ENCODE data around the gene DENND10. TPM values are rescaled to one million over a fixed set of nuclear protein-coding genes. Genes with fewer than 3 reads are reported as not detected.
"Not testable (repeated sequence)": the region's sequence is repeated elsewhere in the genome, so short reads cannot be mapped to it uniquely, and the experiment has no call there.

DENND10 gene, protein sequence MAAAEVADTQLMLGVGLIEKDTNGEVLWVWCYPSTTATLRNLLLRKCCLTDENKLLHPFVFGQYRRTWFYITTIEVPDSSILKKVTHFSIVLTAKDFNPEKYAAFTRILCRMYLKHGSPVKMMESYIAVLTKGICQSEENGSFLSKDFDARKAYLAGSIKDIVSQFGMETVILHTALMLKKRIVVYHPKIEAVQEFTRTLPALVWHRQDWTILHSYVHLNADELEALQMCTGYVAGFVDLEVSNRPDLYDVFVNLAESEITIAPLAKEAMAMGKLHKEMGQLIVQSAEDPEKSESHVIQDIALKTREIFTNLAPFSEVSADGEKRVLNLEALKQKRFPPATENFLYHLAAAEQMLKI
- polyA plus RNA-seq (2013, experiment 1 of 2; ENCODE audit: insufficient read length): 28.7 TPM
- polyA plus RNA-seq (2013, experiment 2 of 2; ENCODE audit: insufficient read length): 31.2 TPM

DNA sequence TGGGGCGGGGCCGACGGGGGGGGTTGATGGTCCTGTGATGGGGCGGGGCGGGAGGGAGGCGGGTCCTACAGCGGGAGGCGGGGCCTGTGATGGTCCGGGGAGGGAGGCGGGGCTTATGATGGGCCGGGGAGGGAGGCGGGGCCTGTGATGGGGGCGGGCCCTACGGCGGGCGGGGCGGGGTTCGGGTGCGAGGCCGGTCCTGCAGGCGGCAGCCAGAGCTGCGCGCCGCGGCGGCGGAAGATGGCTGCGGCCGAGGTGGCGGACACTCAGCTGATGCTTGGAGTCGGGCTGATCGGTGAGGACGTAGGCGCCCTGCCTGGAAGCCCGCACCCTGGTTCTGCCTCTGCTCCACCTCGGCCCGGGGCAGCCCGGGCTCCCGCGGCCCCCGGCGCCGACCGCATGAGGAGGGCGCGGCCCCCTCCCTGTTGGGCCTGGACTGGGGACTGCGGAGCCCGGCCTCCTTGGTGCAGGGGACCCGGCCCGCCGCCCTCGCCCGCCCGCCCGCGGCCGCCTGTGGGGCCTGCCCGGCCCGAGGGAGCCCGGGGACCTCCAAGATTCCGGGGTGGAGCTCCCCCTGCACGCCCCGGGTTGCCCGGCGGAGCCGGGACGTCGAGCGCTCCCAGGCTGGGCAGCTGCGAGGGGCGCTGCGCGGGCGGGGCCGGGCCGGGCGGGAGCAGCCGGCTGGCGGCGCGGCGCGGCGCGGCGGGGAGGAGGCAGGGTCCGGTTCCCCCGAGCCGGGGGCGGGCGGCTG is at the start of gene DENND10:
Gene DENND10, plus strand, starts transcription at position 211 of the 751 bp plus-strand sequence. Its CDS starts 30 bp downstream, at position 241.
- DNase-seq: peak; percentile 86

DNA sequence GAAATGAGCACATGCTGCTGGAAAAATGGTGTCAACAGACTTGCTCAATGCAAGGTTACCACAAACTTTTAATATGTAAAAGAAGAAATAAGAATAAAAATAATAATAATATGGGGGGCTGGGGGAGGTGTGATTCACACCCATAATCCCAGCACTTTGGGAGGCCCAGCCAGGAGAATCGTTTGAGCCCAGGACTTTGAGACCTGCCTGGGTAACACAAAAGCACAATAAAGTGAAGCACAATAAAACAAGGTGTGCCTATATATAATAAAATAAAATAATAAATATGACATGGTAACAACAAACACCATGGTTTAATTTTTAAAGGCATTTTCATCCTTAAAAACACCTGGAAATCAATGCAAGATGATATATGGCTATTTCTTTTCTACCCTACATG is 48.4 kb upstream of the DENND10 start:
- no peak for DNase-seq

DNA sequence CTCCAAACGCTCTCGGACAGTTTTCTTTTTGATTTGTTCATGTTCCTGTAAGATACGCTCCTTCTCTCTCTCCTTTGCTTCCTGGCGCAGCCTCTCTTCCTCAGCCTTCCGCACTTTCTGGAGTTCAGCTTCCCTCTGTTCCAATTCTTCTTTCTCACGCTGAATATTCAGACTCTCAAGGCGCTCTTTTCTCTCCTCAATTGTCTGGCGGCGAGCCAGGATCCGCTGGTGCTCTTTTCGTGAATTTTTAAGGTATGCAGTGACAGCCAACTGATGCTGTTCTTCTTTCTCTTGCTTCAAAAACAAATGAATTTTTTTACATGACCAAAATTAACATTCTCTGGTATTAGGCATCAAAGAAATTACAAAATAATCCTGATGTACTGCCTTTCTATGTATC is 45.9 kb upstream of the DENND10 start:
- no peak for DNase-seq

DNA sequence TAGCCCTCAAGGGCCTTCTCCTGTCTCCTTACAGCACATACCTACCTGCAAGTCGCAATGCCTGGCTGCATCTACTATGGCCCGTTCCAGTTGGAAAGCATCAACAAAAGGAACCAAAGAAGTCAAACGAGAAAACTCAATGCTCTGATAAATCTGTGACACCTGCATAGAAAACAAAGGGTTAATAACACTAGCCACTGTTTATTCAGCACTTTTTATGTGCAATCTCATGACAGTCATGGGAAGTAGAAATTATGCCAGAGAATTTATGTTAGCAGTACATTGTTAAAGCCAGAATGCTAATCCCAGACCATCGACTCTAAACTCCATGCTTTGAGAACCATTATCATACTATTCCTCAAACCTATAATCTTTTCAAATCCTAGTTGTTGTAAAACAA is 44.4 kb upstream of the DENND10 start:
- no peak for DNase-seq

DNA sequence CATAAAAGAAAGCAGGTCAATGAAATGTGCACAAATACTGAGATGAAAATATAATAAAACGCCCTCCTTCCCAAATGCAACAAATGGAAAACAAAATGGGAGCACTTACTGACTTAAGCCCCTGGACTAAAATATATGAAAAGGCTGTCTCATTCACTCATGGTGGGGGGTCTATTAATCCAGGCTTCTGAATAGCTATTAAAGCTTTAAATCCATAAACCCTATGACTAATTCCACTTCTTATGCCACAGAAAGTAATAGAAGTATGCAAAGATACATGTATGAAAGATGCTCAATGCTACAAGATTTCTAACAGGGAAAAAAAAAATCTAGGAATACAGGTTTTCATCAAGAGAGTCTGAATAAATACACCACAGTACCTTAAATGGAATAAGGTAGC is 43.8 kb upstream of the DENND10 start:
- DNase-seq: no peak

DNA sequence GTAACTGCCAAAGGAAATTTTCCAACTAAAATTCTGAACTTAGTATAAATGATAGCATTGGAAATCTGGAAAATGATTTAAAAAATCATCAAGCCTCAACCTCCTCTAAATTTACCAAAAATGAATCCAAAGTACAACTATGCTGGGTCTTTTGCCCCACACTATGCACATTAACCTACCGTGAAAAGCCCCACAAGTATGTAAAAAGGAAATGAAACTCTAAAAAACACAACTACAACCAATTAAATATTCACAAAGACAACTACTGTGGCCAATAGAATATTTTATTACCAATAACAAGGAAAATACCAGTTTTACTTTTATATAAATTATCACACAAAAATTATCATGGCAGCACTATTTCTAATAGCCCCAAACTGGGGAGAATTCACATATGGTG is 42.6 kb upstream of the DENND10 start:
- no peak for DNase-seq

DNA sequence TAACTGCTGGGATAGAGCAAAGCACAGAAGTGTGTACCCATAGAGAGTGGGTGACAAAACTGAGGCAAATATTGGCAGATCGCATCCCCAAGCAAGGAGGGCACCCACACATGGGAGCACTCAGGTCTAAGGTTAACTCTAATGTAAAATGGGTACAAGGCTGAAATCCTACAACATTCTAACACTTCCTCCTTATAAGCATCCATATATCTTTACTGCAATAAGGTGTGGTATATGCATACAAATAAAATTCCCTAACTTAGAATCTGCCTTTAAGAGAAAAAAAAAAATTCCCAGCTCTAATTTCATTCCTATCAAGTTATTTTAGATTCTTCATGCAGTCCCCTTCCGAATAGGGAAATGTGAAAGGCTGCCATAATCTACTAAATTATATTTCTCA is 42.0 kb upstream of the DENND10 start:
- no peak for DNase-seq

DNA sequence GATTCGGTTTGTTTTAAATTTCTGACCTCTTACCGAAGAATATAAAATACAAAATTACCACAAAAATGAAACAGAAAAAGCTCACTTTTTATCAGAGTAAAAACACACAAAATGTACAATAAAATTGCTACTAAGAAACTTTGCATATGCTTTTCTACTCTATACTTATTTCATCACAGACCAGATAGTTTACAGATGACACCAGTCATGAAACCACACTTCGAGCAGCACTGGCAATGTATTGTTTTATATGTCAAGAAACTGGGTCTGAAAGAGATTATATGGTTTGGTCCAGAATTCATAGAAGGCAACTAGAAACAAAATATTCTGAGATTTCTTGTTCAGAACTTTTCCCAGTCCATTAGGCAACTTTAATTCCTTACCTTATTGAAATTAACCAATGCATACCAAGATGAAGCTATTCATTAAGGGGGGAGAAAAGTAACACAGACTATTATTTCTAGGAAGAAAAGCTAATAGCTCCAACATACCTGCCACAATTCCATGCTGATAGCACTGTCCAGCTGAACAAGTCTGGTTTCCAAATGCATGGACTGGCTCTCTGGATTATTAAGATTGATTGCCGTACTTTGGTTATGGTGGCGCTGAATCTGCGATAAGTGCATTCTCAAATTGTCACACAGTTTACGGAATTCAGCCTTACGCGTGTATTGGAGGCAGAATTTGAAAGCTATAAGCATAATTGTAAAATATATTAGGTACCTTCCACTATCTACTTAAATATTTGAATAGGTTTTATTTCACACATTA is 33.3 kb upstream of the DENND10 start:
- DNase-seq: no peak

DNA sequence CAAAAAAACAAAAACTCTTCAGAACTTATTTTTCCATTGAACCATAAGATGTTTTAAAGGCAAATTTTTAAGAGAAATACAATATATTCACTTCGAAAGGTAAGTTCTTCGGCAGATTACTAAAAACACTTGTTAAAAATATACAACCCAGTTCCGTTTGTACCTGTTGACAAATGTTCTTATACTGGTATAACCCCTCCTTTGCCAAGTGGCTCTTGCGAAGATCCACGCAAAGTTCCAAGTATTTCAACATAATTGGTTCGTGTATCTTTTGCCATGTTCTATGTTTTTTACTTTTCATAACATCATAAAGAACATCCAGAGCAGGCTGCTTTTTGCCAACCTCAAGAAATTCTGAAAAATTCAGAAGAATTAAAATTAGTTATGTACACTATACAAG is 30.3 kb upstream of the DENND10 start:
- no peak for DNase-seq

DNA sequence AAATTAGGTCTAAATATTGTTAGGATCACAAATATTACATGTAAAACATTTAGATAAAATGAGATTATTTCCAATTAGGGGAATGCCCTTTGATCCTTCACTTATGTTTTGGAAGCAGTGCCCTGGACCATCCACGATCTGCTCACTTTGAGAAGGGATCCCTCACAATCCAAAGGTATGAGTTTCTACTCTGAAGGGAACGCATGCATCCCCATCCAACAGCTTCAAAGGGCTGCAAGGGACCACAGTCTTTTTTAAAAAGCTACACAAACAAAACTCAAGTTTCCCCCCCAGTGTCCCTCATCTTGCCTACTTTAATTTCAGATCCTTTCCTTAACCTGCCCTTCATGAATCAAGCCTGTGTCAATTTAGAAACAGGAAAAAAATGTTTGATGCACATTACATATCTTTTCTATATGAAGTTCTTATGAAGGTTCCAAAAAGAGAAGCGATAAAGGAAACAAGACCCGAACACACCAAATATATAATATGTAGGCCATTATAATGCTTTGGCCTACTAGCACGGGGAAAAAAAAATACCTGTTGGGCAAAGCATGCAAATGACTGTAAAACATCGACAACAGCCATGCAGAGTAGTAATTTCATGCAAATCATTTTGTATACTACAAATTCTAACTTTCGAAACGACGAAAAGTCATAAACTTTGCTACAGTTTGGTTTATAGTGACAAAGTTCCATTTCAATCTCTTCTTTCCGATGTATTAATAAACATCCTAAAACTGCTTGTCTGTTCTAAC is 25.3 kb upstream of the DENND10 start:
- DNase-seq: no peak

DNA sequence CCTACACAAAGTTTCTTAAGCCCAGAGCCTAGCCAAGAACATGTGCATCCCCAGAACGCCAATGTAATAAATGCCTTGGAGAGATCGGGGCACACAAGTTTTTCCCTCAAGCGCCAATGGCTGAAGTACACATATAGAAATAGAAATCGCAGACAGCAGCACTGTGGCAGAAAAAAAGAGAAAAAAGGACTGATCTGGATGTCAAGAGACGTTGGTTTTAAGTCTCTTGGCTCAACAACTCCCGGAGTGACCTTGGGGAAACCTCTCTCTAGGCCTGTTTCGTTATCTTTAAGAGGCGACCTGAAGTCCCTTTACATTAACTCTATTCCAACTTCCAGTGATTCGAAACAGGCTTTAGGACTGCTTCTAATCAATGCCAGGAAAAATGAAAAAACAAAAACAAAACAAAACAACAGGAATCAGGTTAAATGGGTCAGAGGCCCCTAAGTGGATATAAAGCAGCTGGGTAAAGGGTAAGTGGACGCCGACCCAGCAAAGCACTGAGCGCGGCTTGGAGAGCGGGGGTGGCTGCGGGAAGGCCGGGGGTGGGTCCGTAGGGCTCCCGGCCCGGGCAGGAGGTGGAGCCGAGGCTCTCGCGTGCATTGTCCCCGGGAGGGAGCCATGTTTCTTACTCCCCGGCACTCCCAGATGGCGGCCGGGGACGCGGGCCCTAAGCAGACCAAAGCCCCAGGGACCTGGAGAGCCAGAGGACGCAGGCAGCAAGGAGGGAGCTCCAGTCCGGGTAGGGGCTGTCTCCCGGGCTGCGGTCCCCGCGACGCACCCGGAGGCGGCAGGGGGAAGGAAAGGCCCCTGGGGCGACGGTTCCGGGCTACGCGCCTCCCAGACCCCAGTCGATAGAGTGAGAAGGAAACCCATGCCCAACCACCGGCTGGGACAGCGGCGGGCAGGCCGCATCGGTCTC is 24.1 kb upstream of the DENND10 start:
- DNase-seq: peak; percentile 73

DNA sequence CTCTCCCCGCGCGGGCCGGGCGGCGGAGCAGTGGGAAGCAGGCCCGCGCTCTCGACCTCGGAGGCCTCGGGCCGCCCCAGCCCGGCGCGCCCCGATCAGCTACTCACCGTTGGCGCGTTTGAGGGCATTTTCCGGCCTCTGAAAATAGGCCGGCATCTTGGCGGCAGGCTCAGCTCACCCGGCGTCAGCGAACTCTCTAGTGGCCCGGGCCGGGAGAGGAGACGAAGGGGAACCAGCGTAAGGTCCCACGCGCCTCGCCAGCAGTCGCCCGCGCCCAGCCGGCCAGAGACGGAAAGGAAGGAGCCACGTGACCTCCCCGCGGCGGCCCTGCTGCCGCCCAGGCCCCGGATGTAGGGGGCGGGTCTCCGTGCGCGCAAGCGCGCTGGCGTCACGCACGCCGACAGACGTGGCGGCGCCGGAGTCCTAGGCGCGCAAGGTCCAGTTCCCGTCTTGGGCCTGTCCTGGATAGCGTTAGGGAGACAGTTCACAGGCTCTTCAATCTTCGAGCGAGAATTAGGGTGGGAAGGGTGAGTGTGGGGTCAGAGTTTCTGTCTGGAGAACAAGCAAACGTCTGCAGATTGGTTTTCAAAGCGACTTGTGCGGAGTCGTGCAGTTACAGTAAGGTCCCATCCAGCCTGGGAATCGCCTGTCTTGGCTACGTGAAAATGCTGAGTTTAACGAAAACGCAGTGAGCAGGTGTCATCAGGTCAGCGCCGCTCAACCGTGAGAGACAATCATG is 23.2 kb upstream of the DENND10 start, which contains the start of gene EIF3A:
Gene EIF3A, minus strand, starts transcription at position 297 of the 739 bp plus-strand sequence. Its CDS starts 141 bp downstream, at position 156.
- DNase-seq: peak; percentile 92

DNA sequence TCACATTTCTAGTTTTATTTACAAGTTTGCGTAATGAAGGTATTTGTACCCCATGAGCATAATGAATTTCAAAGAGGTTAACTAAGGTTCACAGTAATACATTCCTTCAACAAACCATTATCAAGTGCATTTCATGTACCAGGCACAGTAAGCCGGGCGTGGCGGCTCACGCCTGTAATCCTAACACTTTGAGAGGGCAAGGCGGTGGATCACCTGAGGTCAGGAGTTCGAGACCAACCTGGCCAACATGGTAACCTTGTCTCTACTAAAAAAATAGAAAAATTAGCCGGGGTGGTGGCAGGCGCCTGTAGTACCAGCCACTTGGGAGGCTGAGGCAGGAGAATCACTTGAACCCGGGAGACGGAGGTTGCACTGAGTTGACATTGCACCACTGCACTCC is 19.0 kb upstream of the DENND10 start:
- DNase-seq: no peak

DNA sequence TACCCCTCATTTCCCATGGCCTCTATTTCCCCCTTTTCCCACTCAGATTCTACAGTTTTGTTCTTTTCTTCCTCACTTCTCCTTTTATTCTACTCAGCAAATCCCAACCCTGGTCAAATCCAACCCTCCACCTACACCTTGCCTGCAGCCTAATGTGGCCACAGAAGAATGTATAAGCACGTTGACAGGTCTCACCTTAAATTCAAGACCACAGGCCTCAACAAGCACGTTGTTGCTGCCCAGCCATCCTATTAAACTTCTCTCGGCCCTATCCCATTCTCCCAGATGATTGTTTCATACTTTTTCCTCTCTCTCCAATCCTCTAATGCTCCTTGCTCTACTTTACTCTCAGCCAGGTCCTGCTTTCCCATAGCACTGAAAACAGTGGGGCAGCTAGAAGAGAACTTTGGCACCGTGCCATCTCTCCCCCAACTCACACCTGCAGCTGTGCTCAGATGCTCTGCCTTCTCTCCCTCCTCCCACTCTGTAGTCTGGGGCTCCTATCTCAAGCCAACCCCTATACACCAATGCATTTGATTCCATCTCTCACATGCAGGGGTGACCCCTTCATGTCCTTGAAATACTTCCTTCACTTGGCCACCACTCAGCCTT is 16.5 kb upstream of the DENND10 start:
- no peak for DNase-seq

DNA sequence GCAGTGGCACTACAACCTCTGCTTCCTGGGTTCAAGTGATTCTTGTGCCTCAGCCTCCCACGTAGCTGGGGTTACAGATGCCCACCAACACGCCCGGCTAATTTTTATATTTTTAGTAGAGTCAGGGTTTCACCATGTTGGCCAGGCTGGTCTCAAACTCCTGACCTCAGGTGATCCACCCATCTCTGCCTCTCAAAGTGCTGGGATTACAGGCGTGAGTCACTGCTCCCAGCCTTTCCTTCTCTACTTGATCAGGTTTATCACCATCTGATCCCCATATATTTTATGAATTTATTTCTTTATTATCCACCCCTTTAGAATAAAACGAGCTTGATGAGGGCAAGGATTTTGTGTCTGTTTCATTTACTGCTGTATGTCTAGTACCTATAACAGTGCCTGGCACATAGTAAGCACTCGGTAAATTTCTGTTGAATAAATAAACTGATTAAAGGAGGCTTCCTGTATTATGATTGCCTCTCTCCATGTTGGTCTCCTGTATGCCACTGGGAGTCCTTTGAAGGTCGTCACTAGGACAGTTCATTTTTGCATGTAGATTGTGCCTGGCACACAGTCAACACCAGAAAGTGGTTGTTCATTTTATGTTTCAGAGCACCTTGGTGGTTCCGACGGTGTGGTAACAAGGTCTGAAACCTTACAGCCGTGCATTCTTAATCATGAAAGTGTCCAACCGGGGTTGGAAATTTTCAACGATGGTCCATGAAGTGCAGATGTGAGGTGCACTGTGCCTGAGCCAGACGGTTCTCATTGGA is 13.7 kb upstream of the DENND10 start:
- no peak for DNase-seq

DNA sequence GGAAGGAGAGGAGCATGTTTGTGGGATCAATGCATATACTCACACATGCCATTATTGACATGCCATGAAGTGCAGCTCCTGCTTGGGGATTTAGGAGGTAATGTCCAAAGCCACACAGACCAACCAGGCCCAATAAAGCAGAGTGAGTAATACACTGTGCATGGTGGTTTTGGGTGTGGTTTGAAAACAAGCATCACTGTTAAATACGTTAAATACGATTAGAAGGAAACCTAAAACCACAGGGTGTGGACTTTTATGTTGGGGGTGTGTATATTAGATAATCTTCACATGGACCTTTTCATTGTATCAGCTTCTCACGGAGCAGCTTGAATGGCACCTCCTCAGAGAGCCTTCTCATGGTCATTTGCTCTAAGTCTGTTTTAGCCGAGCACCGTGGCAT is 12.9 kb upstream of the DENND10 start:
- peak; percentile 74 for DNase-seq

DNA sequence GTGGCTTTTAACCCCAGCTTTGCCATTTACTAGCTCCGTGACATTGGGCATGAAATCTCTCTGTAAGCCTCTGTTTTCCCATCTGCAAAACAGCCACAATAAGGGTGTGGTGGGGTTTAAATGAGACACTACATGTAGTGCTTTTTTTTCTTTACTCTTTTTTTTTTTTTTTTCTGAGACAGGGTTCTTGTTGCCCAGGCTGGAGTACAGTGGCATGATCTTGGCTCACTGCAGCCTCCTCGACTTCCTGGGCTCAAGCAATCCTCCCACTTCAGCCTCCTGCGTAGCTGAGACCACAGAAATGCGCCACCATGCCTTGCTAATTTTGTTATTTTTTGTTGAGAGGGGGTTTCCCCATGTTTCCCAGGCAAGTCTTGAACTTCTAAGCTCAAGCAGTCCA is 8.3 kb upstream of the DENND10 start:
- DNase-seq: no peak

DNA sequence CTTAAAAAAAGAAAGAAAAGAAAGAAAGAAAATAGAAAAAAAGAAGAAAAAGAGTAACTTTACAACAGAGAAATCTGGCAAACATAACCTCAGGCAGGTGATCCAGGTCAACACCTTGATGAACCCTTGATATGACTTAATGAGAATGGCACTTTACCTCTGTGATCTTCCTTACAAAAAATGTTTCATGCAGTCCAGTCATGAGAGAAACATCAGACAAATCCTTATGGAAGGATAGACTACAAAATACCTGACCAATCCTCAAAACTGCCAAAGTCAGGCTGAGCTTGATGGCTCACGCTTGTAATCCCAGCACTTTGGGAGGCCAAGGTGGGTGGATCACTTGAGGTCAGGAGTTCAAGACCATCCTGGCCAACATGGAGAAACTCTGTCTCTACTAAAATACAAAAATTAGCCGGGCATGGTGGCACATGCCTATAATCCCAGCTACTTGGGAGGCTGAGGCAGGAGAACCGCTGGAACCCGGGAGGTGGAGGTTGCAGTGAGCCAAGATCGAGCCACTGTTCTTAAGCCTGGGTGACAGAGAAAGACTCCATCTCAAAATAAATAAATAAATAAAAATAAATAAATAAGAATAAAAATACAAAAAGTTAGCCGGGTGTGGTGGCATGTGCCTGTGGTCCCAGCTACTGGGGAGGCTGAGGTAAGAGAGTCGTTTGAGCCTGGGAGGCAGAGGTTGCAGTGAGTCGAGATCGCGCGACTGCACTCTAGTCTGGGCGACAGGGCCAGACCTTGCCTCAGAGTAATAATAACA is 7.1 kb upstream of the DENND10 start:
- DNase-seq: not testable (repeated sequence)

All from fibroblast of skin of scalp (primary cell).